ENCODE measurements around the gene PPP1R9A.

Gene PPP1R9A

DNA sequence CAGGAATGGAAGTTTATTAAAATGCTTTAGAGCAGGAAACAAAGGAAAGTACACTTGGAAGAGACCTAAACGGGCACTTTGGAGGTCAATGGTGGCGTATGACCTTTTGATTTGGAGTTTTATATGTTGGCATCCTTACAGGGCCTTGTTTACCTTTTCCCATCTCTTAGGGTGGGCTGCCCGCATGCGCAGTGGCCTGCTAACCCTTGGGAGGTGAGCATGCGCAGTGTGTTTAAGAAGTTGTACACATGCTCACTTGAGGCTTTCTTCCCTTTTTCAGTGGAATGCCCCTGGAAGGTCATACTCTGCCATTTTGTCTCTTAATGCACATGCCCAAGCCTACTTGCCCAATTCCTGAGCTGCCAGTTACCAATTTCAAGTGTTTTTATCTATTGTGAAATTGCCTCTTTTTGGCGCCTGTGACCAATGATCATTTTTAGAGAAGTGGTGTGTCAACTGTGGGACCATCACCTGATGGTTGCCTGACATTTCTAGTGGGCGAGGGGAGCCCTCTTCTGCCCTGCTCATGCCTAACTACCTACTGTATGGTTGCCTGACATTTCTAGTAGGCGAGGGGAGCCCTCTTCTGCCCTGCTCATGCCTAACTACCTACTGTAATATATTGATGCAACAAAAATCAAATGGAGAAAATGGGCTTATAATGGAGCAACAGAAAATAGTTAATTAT, 138.0 kb downstream of the PPP1R9A start:
- no peak for DNase-seq

DNA sequence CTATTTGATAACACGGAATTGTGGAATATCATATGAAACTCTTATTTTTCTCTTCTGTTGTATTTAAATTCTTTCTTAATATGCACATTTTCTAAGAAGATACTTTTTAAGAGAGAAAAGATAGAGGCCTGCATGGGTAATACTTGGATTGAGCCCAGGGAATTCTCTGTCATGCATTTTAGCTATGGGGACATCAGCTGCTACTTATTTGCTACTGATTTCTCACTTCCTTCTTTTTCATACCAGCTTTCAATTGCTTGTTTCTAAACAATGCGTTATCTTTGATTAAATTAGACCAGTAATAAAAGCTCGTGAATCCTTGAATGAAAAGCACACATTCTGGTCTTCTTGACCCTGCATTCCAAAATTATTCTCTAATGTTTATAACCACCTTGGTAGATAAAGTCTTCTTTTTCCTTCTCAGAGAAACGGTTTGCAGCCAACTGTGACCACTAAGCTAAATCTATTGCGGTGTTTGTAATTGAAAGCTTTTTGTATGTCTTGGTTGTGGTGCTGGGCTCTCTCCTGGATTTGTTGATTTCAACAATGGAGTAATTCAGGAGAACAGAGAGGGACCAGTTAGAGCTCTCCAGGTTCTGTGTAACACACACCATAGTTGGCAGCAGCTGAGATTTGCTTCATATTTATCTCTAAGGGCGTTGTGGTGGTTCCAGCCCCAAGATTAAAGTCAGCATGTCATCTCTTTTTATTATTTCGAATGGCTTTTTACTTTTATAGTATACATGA, 139.3 kb downstream of the PPP1R9A start:
- DNase-seq: peak; percentile 11

GRCh38 chr7:95047291-95047690, 139.9 kb downstream of the PPP1R9A start:
- DNase-seq: no peak

DNA sequence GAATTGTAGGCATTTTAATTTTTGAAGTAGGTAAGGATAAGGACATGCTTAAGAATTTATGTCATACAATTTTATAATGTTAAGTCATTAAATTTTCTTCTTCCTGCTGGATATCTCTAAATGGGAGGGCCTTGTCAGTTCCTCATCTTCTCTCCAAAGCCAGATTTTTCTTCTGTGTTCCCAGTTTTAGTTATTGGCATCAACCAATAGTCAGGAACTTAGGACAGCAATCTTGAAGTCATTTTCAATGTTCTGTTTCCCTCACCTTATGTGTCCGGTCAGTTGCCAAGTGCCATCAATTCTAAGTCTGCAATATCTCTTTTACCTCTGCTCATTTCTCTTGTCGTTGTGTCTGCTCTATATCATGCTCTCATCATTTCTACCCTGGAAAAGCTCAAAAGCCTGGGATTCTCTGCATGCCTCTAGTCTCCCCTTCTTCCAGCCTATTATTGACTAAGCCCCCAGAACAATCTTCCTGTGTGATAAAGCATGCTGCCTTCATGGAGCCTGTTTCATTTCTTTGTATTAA, 145.2 kb downstream of the PPP1R9A start:
- no peak for DNase-seq

- no peak for DNase-seq
These were observed 147.0 kb downstream of the PPP1R9A start for GRCh38 chr7:95054386-95054785.

GRCh38 chr7:95055295-95055694, 147.9 kb downstream of the PPP1R9A start:
- no peak for DNase-seq

DNA sequence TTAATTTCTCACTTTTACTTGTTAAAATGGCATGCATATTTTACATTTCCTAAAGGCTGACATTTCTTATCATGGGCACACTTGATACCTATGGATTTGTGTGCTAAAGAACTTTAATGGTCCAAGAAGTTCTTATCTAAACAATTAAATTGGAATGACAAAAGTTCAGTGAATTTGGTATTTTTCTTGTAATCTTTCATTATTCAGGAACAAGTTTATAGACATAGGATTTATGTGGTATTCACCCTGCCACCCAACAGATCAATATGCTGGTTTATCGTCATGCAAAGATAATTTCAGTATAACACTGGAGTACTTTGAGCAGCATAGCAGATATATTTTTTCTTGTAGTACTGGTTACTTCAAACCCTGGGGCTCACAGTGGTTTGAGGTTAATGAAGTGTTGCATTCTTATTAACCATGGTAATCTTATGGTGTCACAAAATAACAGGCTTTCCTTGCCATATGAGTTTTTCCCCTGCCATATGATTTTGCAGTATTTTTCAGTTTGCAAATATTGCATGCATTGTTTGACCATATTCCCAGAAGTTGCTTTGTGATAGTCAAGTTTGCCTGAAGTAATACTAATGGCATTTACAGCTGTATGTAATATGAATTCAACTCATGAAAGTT, 148.8 kb downstream of the PPP1R9A start:
- no peak for DNase-seq

- DNase-seq: no peak
These were observed 149.5 kb downstream of the PPP1R9A start for GRCh38 chr7:95056901-95057300.

- DNase-seq: no peak
These were observed 152.5 kb downstream of the PPP1R9A start for GRCh38 chr7:95059842-95060313.

DNA sequence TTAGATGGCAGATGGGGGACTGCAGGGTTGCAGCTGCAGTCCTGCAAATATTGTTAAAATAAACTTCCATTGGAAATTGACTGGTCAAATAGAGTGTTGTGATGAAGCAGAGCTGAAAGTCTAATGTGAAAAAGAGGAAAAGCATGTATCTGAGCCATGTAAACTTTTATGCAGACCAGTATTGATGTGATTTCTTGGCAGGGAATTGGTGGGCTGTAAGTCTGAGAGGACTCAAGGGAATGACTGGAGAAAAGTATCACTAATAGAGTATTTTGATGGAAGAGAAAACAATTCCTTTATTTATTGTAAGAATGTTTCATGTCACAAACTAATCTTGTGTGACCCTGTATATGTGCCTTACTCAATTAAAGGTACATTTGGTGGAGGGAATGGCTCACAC, 155.5 kb downstream of the PPP1R9A start:
- DNase-seq: no peak

DNA sequence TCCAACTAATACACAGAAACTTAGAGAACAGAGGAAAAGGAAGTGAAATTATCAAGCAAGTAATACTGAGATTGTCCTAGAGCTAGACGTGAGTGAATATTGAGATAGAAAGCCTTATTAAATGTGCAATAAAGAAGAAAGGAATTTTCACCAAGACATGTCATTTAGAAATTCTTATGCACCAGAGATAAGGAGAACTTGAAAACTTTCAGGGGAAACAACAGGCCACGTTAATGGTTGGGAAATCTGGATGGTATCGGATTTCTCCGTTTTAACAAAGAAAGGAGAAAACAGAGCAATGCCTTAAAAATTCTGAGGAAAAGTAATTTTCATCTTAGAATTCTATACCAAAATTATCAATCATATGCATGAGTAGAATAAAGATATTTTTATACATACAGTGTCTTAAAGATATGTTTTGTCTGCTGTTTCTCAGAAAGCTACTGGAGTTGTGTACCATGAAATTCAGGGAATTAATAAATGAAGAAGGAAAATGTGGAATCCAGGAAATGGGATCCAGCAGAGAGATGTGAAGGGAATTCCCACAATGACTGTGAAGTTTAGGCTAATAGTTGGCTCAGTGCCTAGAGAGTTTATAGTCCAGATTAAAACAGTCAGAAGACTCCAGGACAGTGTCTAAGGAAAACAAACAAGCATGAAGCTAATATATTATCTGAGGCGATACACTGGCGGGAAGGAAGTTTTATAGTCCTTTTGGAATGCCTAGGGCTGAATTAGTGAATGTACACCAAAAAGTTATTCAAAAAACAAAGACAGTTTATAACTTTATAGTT, 159.5 kb downstream of the PPP1R9A start:
- no peak for DNase-seq

DNA sequence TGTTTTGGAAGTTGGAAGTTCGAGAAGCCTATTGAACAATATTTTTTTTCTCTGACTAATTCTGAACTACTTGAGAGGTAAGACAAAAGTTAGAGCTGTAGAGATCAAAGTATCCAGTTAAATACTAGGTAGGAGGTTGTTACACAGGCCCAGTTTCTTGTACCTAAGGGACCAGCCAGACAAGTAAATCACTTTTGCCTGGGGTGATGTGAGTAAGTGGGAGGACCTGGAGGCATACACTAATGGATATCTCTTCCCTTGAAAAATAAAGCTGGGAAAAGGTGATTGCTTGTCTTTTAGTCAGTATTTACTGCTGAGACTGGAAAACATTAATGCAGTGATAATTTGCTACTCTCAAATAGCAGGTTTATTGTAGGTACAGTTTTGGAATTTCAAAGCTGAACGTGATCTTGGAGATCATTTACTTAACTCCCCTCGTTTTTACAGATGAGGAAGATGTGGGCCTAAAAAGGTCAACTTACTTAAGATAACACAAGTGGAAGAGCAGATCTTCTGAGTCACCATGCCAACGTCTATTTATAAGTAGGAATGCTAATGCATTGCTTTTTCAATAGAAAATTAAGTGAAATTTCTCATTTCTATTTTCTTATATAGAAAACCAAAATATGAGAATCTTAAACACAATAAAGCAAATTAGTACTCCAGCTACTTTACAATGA, 181.3 kb downstream of the PPP1R9A start:
- no peak for DNase-seq

GRCh38 chr7:95089414-95090315, 182.3 kb downstream of the PPP1R9A start:
- no peak for DNase-seq

GRCh38 chr7:95092324-95092723, 184.9 kb downstream of the PPP1R9A start:
- DNase-seq: no peak

DNA sequence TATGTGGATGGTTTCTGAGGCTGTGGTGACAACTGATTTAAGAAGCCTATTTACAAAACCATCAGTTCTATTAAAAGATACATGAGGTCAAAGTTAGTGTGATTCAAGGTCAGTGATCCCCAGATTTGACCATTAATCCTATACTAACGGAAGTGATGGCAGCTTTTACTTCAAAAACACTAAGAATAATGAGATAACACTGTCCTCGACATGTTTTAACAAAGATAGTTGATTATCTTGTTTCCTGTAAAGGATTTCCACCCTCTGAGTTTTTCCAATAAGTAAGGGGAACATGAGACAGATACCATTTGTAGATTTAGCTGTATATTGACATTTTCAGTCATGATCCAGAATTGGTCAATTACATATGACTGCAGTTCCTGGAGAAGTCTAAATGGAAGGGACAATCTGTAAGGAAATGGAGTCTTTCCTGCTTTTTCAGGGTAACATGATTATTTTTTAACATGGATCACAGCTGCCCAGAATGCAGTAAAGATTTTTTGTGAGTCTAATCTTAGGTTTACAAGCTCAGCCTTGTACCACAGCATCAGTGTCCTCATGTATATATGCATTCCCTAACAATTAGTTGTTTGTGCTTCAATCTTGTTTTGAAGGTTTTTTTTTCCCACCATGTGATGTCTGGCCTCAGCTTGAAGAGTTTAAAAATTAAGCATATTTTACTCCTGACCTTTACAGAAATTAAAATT, 188.0 kb downstream of the PPP1R9A start:
- DNase-seq: no peak

- DNase-seq: no peak
These were observed 188.7 kb downstream of the PPP1R9A start for GRCh38 chr7:95095966-95096540.

GRCh38 chr7:95097291-95097690, 189.9 kb downstream of the PPP1R9A start:
- no peak for DNase-seq

DNA sequence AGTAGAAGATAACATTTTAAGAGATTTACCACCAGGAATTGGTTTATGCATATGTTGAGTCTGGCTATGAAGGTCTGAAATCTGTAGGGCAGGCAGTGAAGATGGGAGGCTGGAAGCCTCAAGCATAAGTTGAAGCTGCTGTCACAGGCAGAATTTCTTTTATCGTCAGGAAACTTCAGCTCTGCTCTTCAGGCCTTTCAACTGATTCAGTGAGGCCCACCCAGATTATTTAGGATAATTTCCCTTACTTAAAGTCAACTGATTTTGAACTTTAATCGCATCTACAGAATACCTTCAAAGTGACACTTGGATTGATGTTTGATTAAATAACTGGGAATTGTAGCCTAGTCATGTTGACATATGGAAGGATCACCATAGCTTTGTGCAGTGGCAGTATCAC, 190.5 kb downstream of the PPP1R9A start:
- no peak for DNase-seq

DNA sequence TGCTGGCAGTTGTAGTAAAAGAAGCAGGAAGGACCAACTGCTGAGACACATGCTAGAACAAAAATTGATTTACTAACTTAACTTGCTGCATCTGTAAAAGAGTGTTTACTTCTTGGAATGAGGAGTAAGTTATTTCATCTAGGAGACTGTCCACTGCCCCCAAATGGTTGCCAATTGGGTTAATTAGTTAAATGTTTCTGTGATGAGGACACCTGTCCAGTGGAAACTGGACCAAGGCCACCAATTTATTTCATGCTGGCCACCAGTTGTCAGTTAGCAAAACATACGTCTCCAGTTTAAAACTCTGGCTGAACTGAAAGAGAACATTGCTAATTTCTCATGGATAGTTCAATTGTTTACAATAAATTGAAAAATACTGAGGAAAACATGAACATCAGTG, 191.7 kb downstream of the PPP1R9A start:
- no peak for DNase-seq

DNA sequence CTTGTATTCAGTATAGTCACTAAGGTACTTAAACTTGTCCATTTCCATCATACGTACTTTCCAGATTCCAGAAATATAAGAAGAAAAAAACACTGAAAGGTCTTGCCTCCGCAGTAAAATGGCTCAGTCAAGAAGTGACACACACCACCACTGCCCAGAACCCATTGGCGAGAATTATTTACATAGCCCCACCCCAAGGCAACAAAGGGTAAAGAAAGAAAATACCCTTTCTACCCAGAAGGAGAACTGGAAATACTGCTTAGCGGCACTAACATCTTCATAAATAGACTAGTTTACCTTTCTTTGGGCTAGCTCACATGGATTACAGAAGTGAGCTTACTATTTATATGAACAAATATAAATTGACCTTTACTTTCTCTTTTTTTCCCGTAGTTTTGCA, 194.0 kb downstream of the PPP1R9A start:
- DNase-seq: no peak
